Measurements from ENCODE around the gene IL23R.
A peak's percentile ranks its signal among the peaks of the same experiment; 100 is the strongest.

Gene IL23R

GRCh38 chr1:67217417-67217816 lies 51.2 kb downstream of the IL23R start:
- no peak for DNase-seq (ENCODE audit: low read depth)
- TF ChIP-seq CTCF (conservative IDR thresholded peaks at IDR 0.05; ENCODE audit: low read depth, low read length): no peak
- H3K4me3 ChIP-seq (ENCODE audit: low read length): no peak overlapping the region

- H3K4me3 ChIP-seq (ENCODE audit: low read length): no peak overlapping the region
- DNase-seq (ENCODE audit: low read depth): no peak
- TF ChIP-seq CTCF (conservative IDR thresholded peaks at IDR 0.05; ENCODE audit: low read depth, low read length): no peak
These were observed 51.7 kb downstream of the IL23R start for GRCh38 chr1:67217938-67218337.

GRCh38 chr1:67224856-67225255 lies 58.6 kb downstream of the IL23R start:
- TF ChIP-seq CTCF (conservative IDR thresholded peaks at IDR 0.05; ENCODE audit: low read depth, low read length): no peak
- H3K4me3 ChIP-seq (ENCODE audit: low read length): no peak overlapping the region
- DNase-seq (ENCODE audit: low read depth): no peak

GRCh38 chr1:67226688-67227087 lies 60.4 kb downstream of the IL23R start:
- DNase-seq (ENCODE audit: low read depth): no peak
- H3K4me3 ChIP-seq (ENCODE audit: low read length): no peak overlapping the region
- no peak for TF ChIP-seq CTCF (conservative IDR thresholded peaks at IDR 0.05; ENCODE audit: low read depth, low read length)

- no peak for TF ChIP-seq CTCF (conservative IDR thresholded peaks at IDR 0.05; ENCODE audit: low read depth, low read length)
- peak; percentile 84 for DNase-seq (ENCODE audit: low read depth)
- H3K4me3 ChIP-seq (ENCODE audit: low read length): no peak overlapping the region
These were observed 60.9 kb downstream of the IL23R start for GRCh38 chr1:67227196-67227595.

GRCh38 chr1:67228791-67229190 lies 62.5 kb downstream of the IL23R start:
- no peak overlapping the region for H3K4me3 ChIP-seq (ENCODE audit: low read length)
- no peak for TF ChIP-seq CTCF (conservative IDR thresholded peaks at IDR 0.05; ENCODE audit: low read depth, low read length)
- no peak for DNase-seq (ENCODE audit: low read depth)

- H3K4me3 ChIP-seq (ENCODE audit: low read length): no peak overlapping the region
- no peak for DNase-seq (ENCODE audit: low read depth)
- no peak for TF ChIP-seq CTCF (conservative IDR thresholded peaks at IDR 0.05; ENCODE audit: low read depth, low read length)
These were observed 64.3 kb downstream of the IL23R start for GRCh38 chr1:67230539-67230938.
